Measurements from ENCODE around the gene MT1A.
"Not testable (repeated sequence)": the region's sequence is repeated elsewhere in the genome, so short reads cannot be mapped to it uniquely, and the experiment has no call there.

- not testable (repeated sequence) for TF ChIP-seq POLR2A (IDR thresholded peaks at IDR 0.05; ENCODE audit: extremely low read depth, insufficient read length); CTCF (IDR thresholded peaks at IDR 0.05; ENCODE audit: low read depth, low read length)
These were observed 33.7 kb downstream of the MT1A start for GRCh38 chr16:56672171-56672570.
